22Rv1 (cell line): ENCODE measurements around the gene PTPRD.

Experiments used
- ZFX ChIP-seq: fragments of 450-650 bp; IDR thresholded peaks from 2 replicates; pipeline ENCODE4 v1.6.1; 2017; ENCODE audit warnings: antibody characterized with exemption, borderline replicate concordance
- TF ChIP-seq, protein P1 (sequence below): fragments of 450-650 bp; IDR thresholded peaks from 2 replicates; pipeline ENCODE4 v1.5.1; 2017; ENCODE audit warnings: mild to moderate bottlenecking

DNA sequence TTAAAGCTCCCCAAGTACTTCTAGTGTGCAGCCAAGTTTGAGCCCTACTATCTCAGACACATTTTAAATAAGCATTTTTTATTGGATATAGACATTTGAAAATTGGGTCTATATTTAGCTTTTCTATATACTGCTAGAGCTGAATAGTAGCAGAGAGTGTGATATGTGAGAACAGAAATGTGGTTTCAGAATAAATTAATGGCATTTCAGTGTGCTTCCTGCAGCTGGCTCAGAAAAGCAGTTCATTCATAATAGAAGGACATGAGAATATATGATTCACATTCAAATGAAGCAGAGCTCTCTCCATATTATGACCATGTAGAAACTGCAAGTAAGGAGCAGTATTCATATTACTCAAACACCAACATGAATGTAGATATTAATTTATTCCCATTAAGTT is 464.0 kb downstream of the PTPRD start:
- TF ChIP-seq, protein P1, sequence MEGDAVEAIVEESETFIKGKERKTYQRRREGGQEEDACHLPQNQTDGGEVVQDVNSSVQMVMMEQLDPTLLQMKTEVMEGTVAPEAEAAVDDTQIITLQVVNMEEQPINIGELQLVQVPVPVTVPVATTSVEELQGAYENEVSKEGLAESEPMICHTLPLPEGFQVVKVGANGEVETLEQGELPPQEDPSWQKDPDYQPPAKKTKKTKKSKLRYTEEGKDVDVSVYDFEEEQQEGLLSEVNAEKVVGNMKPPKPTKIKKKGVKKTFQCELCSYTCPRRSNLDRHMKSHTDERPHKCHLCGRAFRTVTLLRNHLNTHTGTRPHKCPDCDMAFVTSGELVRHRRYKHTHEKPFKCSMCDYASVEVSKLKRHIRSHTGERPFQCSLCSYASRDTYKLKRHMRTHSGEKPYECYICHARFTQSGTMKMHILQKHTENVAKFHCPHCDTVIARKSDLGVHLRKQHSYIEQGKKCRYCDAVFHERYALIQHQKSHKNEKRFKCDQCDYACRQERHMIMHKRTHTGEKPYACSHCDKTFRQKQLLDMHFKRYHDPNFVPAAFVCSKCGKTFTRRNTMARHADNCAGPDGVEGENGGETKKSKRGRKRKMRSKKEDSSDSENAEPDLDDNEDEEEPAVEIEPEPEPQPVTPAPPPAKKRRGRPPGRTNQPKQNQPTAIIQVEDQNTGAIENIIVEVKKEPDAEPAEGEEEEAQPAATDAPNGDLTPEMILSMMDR = no peak
- TF ChIP-seq ZFX = no peak
